GM23248 (cell line): ENCODE data around the gene FOXE1.

Source experiments
- EZH2 ChIP-seq: fragments of 200-600 bp; sonication (generic); IDR thresholded peaks from 2 replicates; pipeline ENCODE4 v1.6.1; 2018; ENCODE audit warnings: antibody characterized with exemption, mild to moderate bottlenecking; ENCODE audit not compliant: insufficient read depth, poor library complexity, severe bottlenecking
- EZH2phosphoT487 ChIP-seq: fragments of 200-600 bp; sonication (generic); IDR thresholded peaks from 2 replicates; pipeline ENCODE4 v1.6.1; 2018; ENCODE audit warnings: antibody characterized with exemption, moderate library complexity, mild to moderate bottlenecking, low read depth; ENCODE audit not compliant: insufficient read depth

- TF ChIP-seq EZH2 (no peak), EZH2phosphoT487 (no peak)
Measured at GRCh38 chr9:97903177-97903576, 50.2 kb downstream of the FOXE1 start.
